Smooth muscle cell (in vitro differentiated cells): ENCODE measurements around the gene TANGO6. TPM values are rescaled to one million over a fixed set of nuclear protein-coding genes. Genes with fewer than 3 reads are reported as not detected.

ENCODE experiments used
- DNase-seq: peaks from one replicate; lab custom pipeline; 2025; ENCODE audit not compliant: unreplicated experiment; lab: John Stamatoyannopoulos, UW
- H2AFZ ChIP-seq: fragments of 200-600 bp; sonication (generic); 2 replicates; pipeline ENCODE4 v1.6.0; 2016; ENCODE audit warnings: antibody characterized with exemption, low read depth, mild to moderate bottlenecking
- H3F3A ChIP-seq: fragments of 200-600 bp; sonication (generic); 2 replicates; pipeline ENCODE4 v1.6.0; 2017; ENCODE audit warnings: antibody characterized with exemption, low read depth
- H3K27ac ChIP-seq: fragments of 200-600 bp; sonication (generic); 2 replicates; pipeline ENCODE4 v1.5.1; 2016; ENCODE audit warnings: low read depth, mild to moderate bottlenecking
- H3K27me3 ChIP-seq: fragments of 200-600 bp; sonication (generic); 2 replicates; pipeline ENCODE4 v1.6.1; 2016; ENCODE audit warnings: low read depth, mild to moderate bottlenecking
- H3K36me3 ChIP-seq: fragments of 200-600 bp; sonication (generic); 2 replicates; pipeline ENCODE4 v1.5.1; 2016; ENCODE audit warnings: low read depth
- H3K4me1 ChIP-seq: fragments of 200-600 bp; sonication (generic); 2 replicates; pipeline ENCODE4 v1.5.1; 2016; ENCODE audit warnings: low read depth
- H3K4me2 ChIP-seq: fragments of 200-600 bp; sonication (generic); 2 replicates; pipeline ENCODE4 v1.6.0; 2016; ENCODE audit warnings: mild to moderate bottlenecking
- H3K4me3 ChIP-seq: fragments of 200-600 bp; sonication (generic); 2 replicates; pipeline ENCODE4 v1.5.1; 2016; ENCODE audit warnings: mild to moderate bottlenecking
- H3K79me2 ChIP-seq: fragments of 200-600 bp; sonication (generic); 2 replicates; pipeline ENCODE4 v1.6.0; 2016; ENCODE audit warnings: low read depth, mild to moderate bottlenecking
- H3K9ac ChIP-seq: fragments of 200-600 bp; sonication (generic); 2 replicates; pipeline ENCODE4 v1.6.0; 2016; ENCODE audit warnings: low read depth
- H3K9me3 ChIP-seq: fragments of 200-600 bp; sonication (generic); replicated peaks from 2 replicates; pipeline ENCODE4 v1.5.1; 2016; ENCODE audit warnings: low read depth
- H4K20me1 ChIP-seq: fragments of 200-600 bp; sonication (generic); 2 replicates; pipeline ENCODE4 v1.6.0; 2016; ENCODE audit warnings: low read depth
- CTCF ChIP-seq: fragments of 200-600 bp; sonication (generic); IDR thresholded peaks from 2 replicates; pipeline ENCODE4 v1.5.1; 2017; ENCODE audit warnings: borderline replicate concordance, mild to moderate bottlenecking, antibody characterized with exemption; ENCODE audit not compliant: insufficient read depth, poor library complexity, severe bottlenecking
- WGBS: methylation state at CpG from one replicate; pipeline ENCODE4 v1.1.7; 2016; ENCODE audit warnings: low lambda C conversion rate; 5-methylcytosine and 5-hydroxymethylcytosine counted together
- polyA plus RNA-seq: library from polyadenylated mRNA; unstranded; fragments of >200 nt; fragmentation: Nextera tagmentation; extraction: Ambion mirVana; gene quantifications from 2 replicates; pipeline ENCODE4 v1.2.1, GENCODE V29; 2016
- total RNA-seq: library from RNA; depleted of rRNA; stranded (reverse); fragments of >200 nt; gene quantifications from 2 replicates; pipeline ENCODE4 v1.2.3, GENCODE V29; 2014

Gene TANGO6
- total and polyA plus RNA-seq, 2 experiments from 2014 or later = 4.5 to 5.2 TPM

- no peak overlapping the region for H3K4me2 ChIP-seq
These were observed 56.7 kb downstream of the TANGO6 start for GRCh38 chr16:68900009-68900408.

GRCh38 chr16:68902003-68902968 is 59.0 kb downstream of the TANGO6 start:
- H3K27me3 ChIP-seq = no peaks in the 10 kb centered on the region
- no peaks in the 10 kb centered on the region for H3K9me3 ChIP-seq
- H3K9ac ChIP-seq = no peak overlapping the region
- no peak for DNase-seq
- no peaks in the 10 kb centered on the region for H3F3A ChIP-seq
- no peak overlapping the region for H3K27ac ChIP-seq
- no peak overlapping the region for H2AFZ ChIP-seq
- H4K20me1 ChIP-seq = no peaks in the 10 kb centered on the region
- peak; percentile 60 for TF ChIP-seq CTCF
- no peaks in the 10 kb centered on the region for H3K79me2 ChIP-seq
- no peak overlapping the region for H3K4me3 ChIP-seq
- no peak overlapping the region for H3K4me2 ChIP-seq
- H3K4me1 ChIP-seq = no peaks in the 10 kb centered on the region
- 43% methylated on average over 5 of the region's 5 CpGs for WGBS
- H3K36me3 ChIP-seq = no peaks in the 10 kb centered on the region

More at GRCh38 chr16:68900009-68900408, 56.7 kb downstream of the TANGO6 start:
- no peak overlapping the region for H3K9ac ChIP-seq
- H4K20me1 ChIP-seq = no peaks in the 10 kb centered on the region
- H3K9me3 ChIP-seq = no peaks in the 10 kb centered on the region
- DNase-seq = no peak
- H3K27ac ChIP-seq = no peak overlapping the region
- H3K4me3 ChIP-seq = no peak overlapping the region
- no peak overlapping the region for H2AFZ ChIP-seq
- no peak for TF ChIP-seq CTCF
- no peaks in the 10 kb centered on the region for H3K4me1 ChIP-seq
- 96% methylated on average over 4 of the region's 4 CpGs for WGBS
- no peaks in the 10 kb centered on the region for H3K36me3 ChIP-seq
- no peaks in the 10 kb centered on the region for H3K79me2 ChIP-seq
- no peaks in the 10 kb centered on the region for H3K27me3 ChIP-seq
- H3F3A ChIP-seq = no peaks in the 10 kb centered on the region

GRCh38 chr16:68902969-68903345 is 59.6 kb downstream of the TANGO6 start:
- H3F3A ChIP-seq = no peaks in the 10 kb centered on the region
- H3K4me1 ChIP-seq = no peaks in the 10 kb centered on the region
- 95% methylated on average over 2 of the region's 2 CpGs for WGBS
- H2AFZ ChIP-seq = no peak overlapping the region
- H3K4me2 ChIP-seq = no peak overlapping the region
- H3K9me3 ChIP-seq = no peaks in the 10 kb centered on the region
- H3K9ac ChIP-seq = no peak overlapping the region
- no peak overlapping the region for H3K27ac ChIP-seq
- no peak for DNase-seq
- no peak overlapping the region for H3K4me3 ChIP-seq
- no peaks in the 10 kb centered on the region for H4K20me1 ChIP-seq
- no peak for TF ChIP-seq CTCF
- H3K79me2 ChIP-seq = no peaks in the 10 kb centered on the region
- no peaks in the 10 kb centered on the region for H3K27me3 ChIP-seq
- H3K36me3 ChIP-seq = no peaks in the 10 kb centered on the region
